ENCODE measurements around the gene MORN4.

The MORN4 gene

GRCh38 chr10:97573672-97574071 is 59.6 kb downstream of the MORN4 start:
- no peak for DNase-seq (ENCODE audit: low spot score)

- DNase-seq (ENCODE audit: low spot score), result no peak
These were observed 60.3 kb downstream of the MORN4 start for GRCh38 chr10:97573021-97573420.

GRCh38 chr10:97572214-97572989 is 60.9 kb downstream of the MORN4 start, which contains the start of gene ANKRD2:
Gene ANKRD2, plus strand, starts transcription at chr10:97572779. Its CDS starts 10 bp downstream, at chr10:97572789.
- DNase-seq (ENCODE audit: low spot score), result no peak

- DNase-seq (ENCODE audit: low spot score), result no peak
These were observed 61.7 kb downstream of the MORN4 start for GRCh38 chr10:97571622-97572021.

- DNase-seq (ENCODE audit: low spot score), result no peak
These were observed 62.4 kb downstream of the MORN4 start for GRCh38 chr10:97570789-97571471.

- no peak for DNase-seq (ENCODE audit: low spot score)
These were observed 63.0 kb downstream of the MORN4 start for GRCh38 chr10:97570146-97570788.

GRCh38 chr10:97567891-97568290 is 65.4 kb downstream of the MORN4 start:
- no peak for DNase-seq (ENCODE audit: low spot score)

- DNase-seq (ENCODE audit: low spot score), result no peak
These were observed 66.8 kb downstream of the MORN4 start for GRCh38 chr10:97566336-97566996.

- no peak for DNase-seq (ENCODE audit: low spot score)
These were observed 68.5 kb downstream of the MORN4 start for GRCh38 chr10:97564776-97565175.

All from left forelimb (tissue), 1 donor.